ENCODE results near the gene MEGF11. TPM values are rescaled to one million over a fixed set of nuclear protein-coding genes. Genes with fewer than 3 reads are reported as not detected.
A peak's percentile ranks its signal among the peaks of the same experiment; 100 is the strongest.

MEGF11 gene
- total RNA-seq, 1 donor, result under 0.01 TPM

- DNase-seq (ENCODE audit: low read depth), result peak; percentile 27
- TF ChIP-seq, protein P1, sequence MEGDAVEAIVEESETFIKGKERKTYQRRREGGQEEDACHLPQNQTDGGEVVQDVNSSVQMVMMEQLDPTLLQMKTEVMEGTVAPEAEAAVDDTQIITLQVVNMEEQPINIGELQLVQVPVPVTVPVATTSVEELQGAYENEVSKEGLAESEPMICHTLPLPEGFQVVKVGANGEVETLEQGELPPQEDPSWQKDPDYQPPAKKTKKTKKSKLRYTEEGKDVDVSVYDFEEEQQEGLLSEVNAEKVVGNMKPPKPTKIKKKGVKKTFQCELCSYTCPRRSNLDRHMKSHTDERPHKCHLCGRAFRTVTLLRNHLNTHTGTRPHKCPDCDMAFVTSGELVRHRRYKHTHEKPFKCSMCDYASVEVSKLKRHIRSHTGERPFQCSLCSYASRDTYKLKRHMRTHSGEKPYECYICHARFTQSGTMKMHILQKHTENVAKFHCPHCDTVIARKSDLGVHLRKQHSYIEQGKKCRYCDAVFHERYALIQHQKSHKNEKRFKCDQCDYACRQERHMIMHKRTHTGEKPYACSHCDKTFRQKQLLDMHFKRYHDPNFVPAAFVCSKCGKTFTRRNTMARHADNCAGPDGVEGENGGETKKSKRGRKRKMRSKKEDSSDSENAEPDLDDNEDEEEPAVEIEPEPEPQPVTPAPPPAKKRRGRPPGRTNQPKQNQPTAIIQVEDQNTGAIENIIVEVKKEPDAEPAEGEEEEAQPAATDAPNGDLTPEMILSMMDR (IDR thresholded peaks at IDR 0.05; ENCODE audit: insufficient read depth, low read depth, low read length), result no peak
- no peak overlapping the region for H3K4me3 ChIP-seq (ENCODE audit: low read depth, low read length)
These were observed 349.2 kb downstream of the MEGF11 start for GRCh38 chr15:65904301-65904700.

- peak; percentile 67 for DNase-seq (ENCODE audit: low read depth)
- no peak overlapping the region for H3K4me3 ChIP-seq (ENCODE audit: low read depth, low read length)
- TF ChIP-seq, protein P1 (IDR thresholded peaks at IDR 0.05; ENCODE audit: insufficient read depth, low read depth, low read length), result no peak
These were observed 350.1 kb downstream of the MEGF11 start for GRCh38 chr15:65903296-65904073.

DNA sequence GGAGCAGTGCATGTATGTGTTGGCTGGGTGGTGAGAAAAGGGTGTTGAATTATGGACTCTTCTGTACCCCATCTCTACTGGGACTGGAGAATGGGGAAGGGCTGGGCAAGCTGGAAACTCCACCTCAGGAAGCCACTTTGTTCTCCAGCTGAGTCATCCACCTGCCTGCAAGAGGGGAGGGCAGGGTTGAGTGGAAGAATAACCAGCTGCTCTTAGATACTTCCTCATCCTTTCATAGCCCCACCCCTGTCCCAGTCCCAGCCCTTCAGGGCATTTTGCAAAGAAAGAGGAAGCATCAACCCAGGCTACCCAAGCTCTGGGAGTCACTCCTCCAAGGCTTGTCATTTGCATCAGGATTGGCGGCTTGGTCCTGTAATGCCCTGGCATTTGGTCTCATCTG, 351.2 kb downstream of the MEGF11 start:
- TF ChIP-seq, protein P1 (IDR thresholded peaks at IDR 0.05; ENCODE audit: insufficient read depth, low read depth, low read length), result no peak
- no peak overlapping the region for H3K4me3 ChIP-seq (ENCODE audit: low read depth, low read length)
- no peak for DNase-seq (ENCODE audit: low read depth)

DNA sequence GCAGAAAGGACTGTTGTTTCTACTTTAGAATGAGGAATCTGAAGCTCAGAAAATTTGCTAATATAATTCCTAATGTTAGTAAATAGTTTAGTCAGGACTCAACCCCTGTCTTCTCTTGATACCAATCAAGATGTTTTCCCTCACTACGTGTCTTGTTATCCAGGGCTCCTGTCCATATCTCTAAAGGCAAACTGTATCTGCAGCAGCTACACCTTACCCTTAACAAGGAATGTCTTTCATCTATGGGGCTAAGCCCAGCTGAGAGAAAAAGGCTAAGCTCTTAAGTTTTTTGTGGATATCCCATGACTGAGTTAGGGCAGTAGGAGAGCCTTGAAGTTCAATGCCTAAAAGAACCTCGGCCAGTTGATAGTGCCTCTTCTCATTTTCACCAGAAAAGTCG, 351.7 kb downstream of the MEGF11 start:
- H3K4me3 ChIP-seq (ENCODE audit: low read depth, low read length), result no peak overlapping the region
- TF ChIP-seq, protein P1 (IDR thresholded peaks at IDR 0.05; ENCODE audit: insufficient read depth, low read depth, low read length), result no peak
- no peak for DNase-seq (ENCODE audit: low read depth)

GRCh38 chr15:65901336-65901735, 352.2 kb downstream of the MEGF11 start:
- H3K4me3 ChIP-seq (ENCODE audit: low read depth, low read length), result no peak overlapping the region
- DNase-seq (ENCODE audit: low read depth), result no peak
- TF ChIP-seq, protein P1 (IDR thresholded peaks at IDR 0.05; ENCODE audit: insufficient read depth, low read depth, low read length), result no peak

- TF ChIP-seq, protein P1 (IDR thresholded peaks at IDR 0.05; ENCODE audit: insufficient read depth, low read depth, low read length), result no peak
- no peak for DNase-seq (ENCODE audit: low read depth)
- H3K4me3 ChIP-seq (ENCODE audit: low read depth, low read length), result no peak overlapping the region
These were observed 353.1 kb downstream of the MEGF11 start for GRCh38 chr15:65900488-65900887.

DNA sequence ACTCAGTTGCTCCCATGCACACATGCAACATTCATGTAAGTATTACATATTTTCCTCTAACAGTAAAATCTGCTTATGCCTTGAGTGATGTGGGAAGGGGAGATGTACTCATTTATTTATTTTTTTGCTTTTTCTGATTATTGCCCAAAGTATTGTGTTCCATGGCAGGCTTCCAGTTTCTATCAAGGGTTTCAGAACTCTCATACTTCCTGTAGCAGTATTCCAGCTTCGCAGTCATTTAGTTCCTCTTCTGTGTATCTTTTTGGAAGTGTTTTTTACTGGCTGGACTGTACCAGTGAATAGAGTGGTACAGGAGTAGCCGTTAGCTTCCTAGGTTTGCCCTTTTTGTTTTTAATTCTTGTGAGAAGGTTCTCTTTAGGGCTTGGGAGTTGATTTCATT, 357.3 kb downstream of the MEGF11 start:
- TF ChIP-seq, protein P1 (IDR thresholded peaks at IDR 0.05; ENCODE audit: insufficient read depth, low read depth, low read length), result no peak
- H3K4me3 ChIP-seq (ENCODE audit: low read depth, low read length), result no peak overlapping the region
- DNase-seq (ENCODE audit: low read depth), result no peak

All from fibroblast of villous mesenchyme (primary cell).